Epithelial cell of esophagus (primary cell): Measurements from ENCODE around the gene CAMK1G.
A peak's percentile ranks its signal among the peaks of the same experiment; 100 is the strongest.

Experiments used
- DNase-seq: peaks from one replicate; pipeline ENCODE4 v3.0.0; 2010; ENCODE audit warnings: low read depth
- H3K4me3 ChIP-seq: 2 replicates; pipeline ENCODE4 v1.5.1; 2011; ENCODE audit warnings: mild to moderate bottlenecking, low read length, control low read depth
- TF ChIP-seq, protein P1 (sequence below): IDR thresholded peaks from 2 replicates; pipeline ENCODE4 v1.5.1; 2011; ENCODE audit warnings: low read depth, mild to moderate bottlenecking, low read length, control low read depth, inconsistent platforms; ENCODE audit not compliant: insufficient read depth; ENCODE audit errors: missing control alignments

CAMK1G gene

GRCh38 chr1:209612646-209613399 lies 29.3 kb downstream of the CAMK1G start:
- TF ChIP-seq, protein P1, sequence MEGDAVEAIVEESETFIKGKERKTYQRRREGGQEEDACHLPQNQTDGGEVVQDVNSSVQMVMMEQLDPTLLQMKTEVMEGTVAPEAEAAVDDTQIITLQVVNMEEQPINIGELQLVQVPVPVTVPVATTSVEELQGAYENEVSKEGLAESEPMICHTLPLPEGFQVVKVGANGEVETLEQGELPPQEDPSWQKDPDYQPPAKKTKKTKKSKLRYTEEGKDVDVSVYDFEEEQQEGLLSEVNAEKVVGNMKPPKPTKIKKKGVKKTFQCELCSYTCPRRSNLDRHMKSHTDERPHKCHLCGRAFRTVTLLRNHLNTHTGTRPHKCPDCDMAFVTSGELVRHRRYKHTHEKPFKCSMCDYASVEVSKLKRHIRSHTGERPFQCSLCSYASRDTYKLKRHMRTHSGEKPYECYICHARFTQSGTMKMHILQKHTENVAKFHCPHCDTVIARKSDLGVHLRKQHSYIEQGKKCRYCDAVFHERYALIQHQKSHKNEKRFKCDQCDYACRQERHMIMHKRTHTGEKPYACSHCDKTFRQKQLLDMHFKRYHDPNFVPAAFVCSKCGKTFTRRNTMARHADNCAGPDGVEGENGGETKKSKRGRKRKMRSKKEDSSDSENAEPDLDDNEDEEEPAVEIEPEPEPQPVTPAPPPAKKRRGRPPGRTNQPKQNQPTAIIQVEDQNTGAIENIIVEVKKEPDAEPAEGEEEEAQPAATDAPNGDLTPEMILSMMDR, result no peak
- DNase-seq, result peak; percentile 65
- no peak overlapping the region for H3K4me3 ChIP-seq

- TF ChIP-seq, protein P1, result no peak
- peak; percentile 67 for DNase-seq
- no peak overlapping the region for H3K4me3 ChIP-seq
Measured at GRCh38 chr1:209613400-209614150, 30.1 kb downstream of the CAMK1G start.

- TF ChIP-seq, protein P1, result no peak
- no peak overlapping the region for H3K4me3 ChIP-seq
- DNase-seq, result no peak
Measured at GRCh38 chr1:209614151-209614420, 30.6 kb downstream of the CAMK1G start.

DNA sequence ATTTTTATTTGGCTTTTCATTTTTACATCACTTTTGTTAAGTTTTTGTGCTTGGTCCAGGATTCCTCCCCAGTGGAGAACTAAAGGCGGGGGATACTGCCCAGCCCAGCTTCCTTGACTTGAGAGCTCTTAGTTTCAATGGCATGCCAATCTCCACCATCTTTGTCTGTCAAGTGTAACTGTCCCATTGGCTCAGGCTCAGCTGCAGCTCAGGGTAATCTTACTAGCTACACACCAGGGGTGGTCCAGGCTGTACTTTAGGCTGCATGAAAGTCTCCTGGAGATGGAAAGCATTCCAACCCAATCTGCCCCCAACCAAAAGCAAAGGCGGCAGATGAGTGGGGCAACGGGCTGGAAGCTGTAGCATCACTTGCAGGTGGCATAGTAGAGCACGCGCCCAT lies 31.4 kb downstream of the CAMK1G start:
- TF ChIP-seq, protein P1, result no peak
- DNase-seq, result no peak
- no peak overlapping the region for H3K4me3 ChIP-seq

GRCh38 chr1:209616366-209617046 lies 33.0 kb downstream of the CAMK1G start:
- no peak overlapping the region for H3K4me3 ChIP-seq
- TF ChIP-seq, protein P1, result no peak
- DNase-seq, result peak; percentile 11

- peak; percentile 16 for DNase-seq
- TF ChIP-seq, protein P1, result no peak
- H3K4me3 ChIP-seq, result no peak overlapping the region
Measured at GRCh38 chr1:209617047-209617673, 33.6 kb downstream of the CAMK1G start.
